OCI-LY7 (cell line): Measurements from ENCODE around the gene NLRP14.

Experiments used
- EZH2phosphoT487 ChIP-seq: fragments of 200-600 bp; sonication (generic); IDR thresholded peaks from 2 replicates; pipeline ENCODE4 v1.6.1; 2018; ENCODE audit warnings: low read depth, borderline replicate concordance, mild to moderate bottlenecking, mixed run types, antibody characterized with exemption, low read length, moderate library complexity, mixed read lengths
- TF ChIP-seq, protein P1 (sequence below): fragments of 200-600 bp; sonication (generic); conservative IDR thresholded peaks from 2 replicates; pipeline ENCODE4 v1.5.1; 2014; ENCODE audit warnings: mild to moderate bottlenecking, antibody characterized with exemption, low read length, moderate library complexity, mixed read lengths

GRCh38 chr11:7014118-7014517, 6.2 kb upstream of the NLRP14 start:
- TF ChIP-seq, protein P1, sequence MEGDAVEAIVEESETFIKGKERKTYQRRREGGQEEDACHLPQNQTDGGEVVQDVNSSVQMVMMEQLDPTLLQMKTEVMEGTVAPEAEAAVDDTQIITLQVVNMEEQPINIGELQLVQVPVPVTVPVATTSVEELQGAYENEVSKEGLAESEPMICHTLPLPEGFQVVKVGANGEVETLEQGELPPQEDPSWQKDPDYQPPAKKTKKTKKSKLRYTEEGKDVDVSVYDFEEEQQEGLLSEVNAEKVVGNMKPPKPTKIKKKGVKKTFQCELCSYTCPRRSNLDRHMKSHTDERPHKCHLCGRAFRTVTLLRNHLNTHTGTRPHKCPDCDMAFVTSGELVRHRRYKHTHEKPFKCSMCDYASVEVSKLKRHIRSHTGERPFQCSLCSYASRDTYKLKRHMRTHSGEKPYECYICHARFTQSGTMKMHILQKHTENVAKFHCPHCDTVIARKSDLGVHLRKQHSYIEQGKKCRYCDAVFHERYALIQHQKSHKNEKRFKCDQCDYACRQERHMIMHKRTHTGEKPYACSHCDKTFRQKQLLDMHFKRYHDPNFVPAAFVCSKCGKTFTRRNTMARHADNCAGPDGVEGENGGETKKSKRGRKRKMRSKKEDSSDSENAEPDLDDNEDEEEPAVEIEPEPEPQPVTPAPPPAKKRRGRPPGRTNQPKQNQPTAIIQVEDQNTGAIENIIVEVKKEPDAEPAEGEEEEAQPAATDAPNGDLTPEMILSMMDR, result no peak
- TF ChIP-seq EZH2phosphoT487, result no peak
